Karpas-422 (cell line): Measurements from ENCODE around the gene HMCN2. TPM values are rescaled to one million over a fixed set of nuclear protein-coding genes. Genes with fewer than 3 reads are reported as not detected.

Experiments used
- DNase-seq: peaks from one replicate; pipeline ENCODE4 v3.0.0-alpha.2; 2015
- H2AFZ ChIP-seq: fragments of 200-600 bp; sonication (generic); 2 replicates; pipeline ENCODE4 v1.6.1; 2014; ENCODE audit warnings: antibody characterized with exemption, low read length, mixed read lengths
- H3K27ac ChIP-seq: fragments of 200-600 bp; sonication (generic); 2 replicates; pipeline ENCODE4 v1.5.1; 2014; ENCODE audit warnings: mild to moderate bottlenecking, low read length, moderate library complexity
- H3K27me3 ChIP-seq: fragments of 200-600 bp; sonication (generic); 2 replicates; pipeline ENCODE4 v1.6.1; 2014; ENCODE audit warnings: low read length, mixed read lengths
- H3K36me3 ChIP-seq: fragments of 200-600 bp; sonication (generic); 2 replicates; pipeline ENCODE4 v1.6.1; 2014; ENCODE audit warnings: low read length, mixed read lengths; ENCODE audit not compliant: insufficient read depth
- H3K4me1 ChIP-seq: fragments of 200-600 bp; sonication (generic); 2 replicates; pipeline ENCODE4 v1.6.1; 2014; ENCODE audit warnings: mild to moderate bottlenecking, low read length, mixed read lengths
- H3K4me2 ChIP-seq: fragments of 200-600 bp; sonication (generic); 2 replicates; pipeline ENCODE4 v1.6.1; 2014; ENCODE audit warnings: low read length, low read depth, mild to moderate bottlenecking; ENCODE audit not compliant: poor library complexity, severe bottlenecking
- H3K4me3 ChIP-seq: fragments of 200-600 bp; sonication (generic); 2 replicates; pipeline ENCODE4 v1.5.1; 2014; ENCODE audit warnings: mild to moderate bottlenecking, antibody characterized with exemption, low read length, mixed read lengths
- H3K79me2 ChIP-seq: fragments of 200-600 bp; sonication (generic); 2 replicates; pipeline ENCODE4 v1.6.1; 2014; ENCODE audit warnings: mild to moderate bottlenecking, low read length, mixed read lengths
- H3K9ac ChIP-seq: fragments of 200-600 bp; sonication (generic); 2 replicates; pipeline ENCODE4 v1.6.0; 2014; ENCODE audit warnings: low read length
- H3K9me2 ChIP-seq: fragments of 200-600 bp; sonication (generic), shearing (Covaris generic); replicated peaks from 2 replicates; pipeline ENCODE4 v1.6.0; 2014; ENCODE audit warnings: mild to moderate bottlenecking, low read length, moderate library complexity; ENCODE audit not compliant: insufficient read depth
- H3K9me3 ChIP-seq: fragments of 300-700, 200-600 bp; sonication (generic); 2 replicates; pipeline ENCODE4 v1.6.1; 2014; ENCODE audit warnings: low read length, mixed read lengths
- H4K20me1 ChIP-seq: fragments of 200-600 bp; sonication (generic); 2 replicates; pipeline ENCODE4 v1.6.1; 2014; ENCODE audit warnings: mild to moderate bottlenecking, antibody characterized with exemption, low read length, low read depth; ENCODE audit not compliant: insufficient read depth
- total RNA-seq: library from RNA; depleted of rRNA; stranded (reverse); fragments of >200 nt; shearing (Covaris generic); gene quantifications from 2 replicates; pipeline ENCODE4 v1.2.3, GENCODE V29; 2014; ENCODE audit warnings: low replicate concordance

The HMCN2 gene
- total RNA-seq, 1 experiment from 2014 or later: not detected

DNA sequence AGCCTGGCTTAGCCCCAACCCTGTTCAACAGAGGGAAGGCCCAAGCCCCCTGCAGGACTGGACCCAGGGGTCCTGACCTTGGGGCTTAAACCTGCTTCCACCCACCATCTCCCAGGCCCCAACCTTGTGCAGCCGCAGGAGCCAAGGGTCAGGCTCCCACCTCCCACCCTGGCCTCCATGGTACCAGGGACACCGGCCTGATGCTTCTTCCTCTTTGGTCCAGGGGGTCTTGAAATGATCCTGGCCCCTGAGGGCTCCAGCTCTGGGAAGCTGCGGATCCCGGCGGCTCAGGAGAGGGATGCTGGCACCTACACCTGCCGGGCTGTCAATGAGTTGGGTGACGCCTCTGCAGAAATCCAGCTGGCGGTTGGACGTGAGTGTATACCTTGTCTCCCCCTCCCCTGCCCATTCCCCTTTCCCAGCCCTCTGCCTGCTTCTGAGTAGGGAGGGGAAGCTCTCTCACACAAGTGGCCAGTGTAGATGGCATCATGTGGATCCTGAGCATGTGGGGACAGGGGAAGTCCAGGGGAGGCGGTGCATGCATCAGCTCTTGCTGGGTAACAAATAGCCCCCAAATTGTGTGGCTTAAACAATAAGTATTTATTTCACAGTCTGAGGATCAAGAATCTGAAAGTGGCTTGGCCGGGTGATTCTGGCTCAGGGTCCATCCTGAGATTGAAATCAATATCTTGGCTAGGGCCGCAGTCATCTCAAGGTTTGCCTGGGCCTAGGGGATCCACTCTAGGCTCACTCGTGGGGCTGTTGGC is 44.3 kb downstream of the HMCN2 start:
- no peak for DNase-seq
- Histone ChIP-seq H4K20me1 (no peaks in the 10 kb centered on the region), H3K79me2 (no peaks in the 10 kb centered on the region), H3K36me3 (no peaks in the 10 kb centered on the region), H3K4me1 (no peaks in the 10 kb centered on the region), H3K9ac (no peak overlapping the region), H3K9me3 (no peaks in the 10 kb centered on the region), H3K27ac (no peak overlapping the region), H3K4me2 (no peak overlapping the region), H2AFZ (no peak overlapping the region), H3K9me2 (no peaks in the 10 kb centered on the region), H3K27me3 (no peaks in the 10 kb centered on the region), H3K4me3 (no peak overlapping the region)

DNA sequence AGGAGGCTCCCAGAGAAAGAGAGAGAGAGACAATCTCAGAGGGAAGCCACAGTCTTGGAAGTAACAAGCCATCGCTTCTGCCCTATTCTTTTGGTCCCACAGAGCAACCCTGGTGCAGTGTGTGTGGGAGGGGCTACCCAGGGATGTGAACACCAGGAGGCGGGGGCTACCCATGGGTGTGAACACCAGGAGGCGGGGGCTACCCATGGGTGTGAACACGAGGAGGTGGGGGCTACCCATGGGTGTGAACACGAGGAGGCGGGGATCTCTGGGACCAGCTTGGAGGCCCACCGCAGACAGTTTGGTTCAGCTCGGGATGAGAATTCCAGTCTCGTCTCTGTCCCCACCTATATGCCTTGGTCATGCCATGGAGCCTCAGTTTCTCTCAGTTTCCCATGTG is 44.9 kb downstream of the HMCN2 start:
- Histone ChIP-seq H3K36me3 (no peaks in the 10 kb centered on the region), H3K9me2 (no peaks in the 10 kb centered on the region), H3K4me1 (no peaks in the 10 kb centered on the region), H3K27me3 (no peaks in the 10 kb centered on the region), H3K27ac (no peak overlapping the region), H2AFZ (no peak overlapping the region), H3K4me2 (no peak overlapping the region), H3K4me3 (no peak overlapping the region), H3K9me3 (no peaks in the 10 kb centered on the region), H3K9ac (no peak overlapping the region), H4K20me1 (no peaks in the 10 kb centered on the region), H3K79me2 (no peaks in the 10 kb centered on the region)
- no peak for DNase-seq

DNA sequence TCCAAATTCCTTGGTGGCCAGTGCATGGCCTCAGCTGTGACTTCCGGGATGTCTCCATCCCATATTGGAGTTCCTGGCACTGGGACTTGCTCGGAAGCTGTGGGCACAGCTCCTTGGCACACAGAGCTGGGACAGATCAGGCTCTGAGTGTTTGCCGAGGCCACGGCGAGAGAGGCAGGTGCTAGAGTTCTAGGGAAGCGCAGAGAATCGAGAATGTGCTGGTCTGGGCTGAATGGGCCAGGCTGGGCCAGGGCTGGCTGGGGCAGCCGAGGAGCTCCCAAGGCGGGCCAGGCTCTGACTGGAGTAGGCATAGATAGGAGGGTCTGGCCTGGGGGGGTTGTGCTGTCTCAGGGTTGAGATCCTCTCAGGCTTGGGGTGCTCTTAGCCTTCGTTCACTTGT is 45.4 kb downstream of the HMCN2 start:
- Histone ChIP-seq H3K27ac (no peak overlapping the region), H3K4me1 (no peaks in the 10 kb centered on the region), H3K36me3 (no peaks in the 10 kb centered on the region), H3K79me2 (no peaks in the 10 kb centered on the region), H3K4me2 (no peak overlapping the region), H4K20me1 (no peaks in the 10 kb centered on the region), H3K4me3 (no peak overlapping the region), H3K9me2 (no peaks in the 10 kb centered on the region), H2AFZ (no peak overlapping the region), H3K27me3 (no peaks in the 10 kb centered on the region), H3K9ac (no peak overlapping the region), H3K9me3 (no peaks in the 10 kb centered on the region)
- no peak for DNase-seq

DNA sequence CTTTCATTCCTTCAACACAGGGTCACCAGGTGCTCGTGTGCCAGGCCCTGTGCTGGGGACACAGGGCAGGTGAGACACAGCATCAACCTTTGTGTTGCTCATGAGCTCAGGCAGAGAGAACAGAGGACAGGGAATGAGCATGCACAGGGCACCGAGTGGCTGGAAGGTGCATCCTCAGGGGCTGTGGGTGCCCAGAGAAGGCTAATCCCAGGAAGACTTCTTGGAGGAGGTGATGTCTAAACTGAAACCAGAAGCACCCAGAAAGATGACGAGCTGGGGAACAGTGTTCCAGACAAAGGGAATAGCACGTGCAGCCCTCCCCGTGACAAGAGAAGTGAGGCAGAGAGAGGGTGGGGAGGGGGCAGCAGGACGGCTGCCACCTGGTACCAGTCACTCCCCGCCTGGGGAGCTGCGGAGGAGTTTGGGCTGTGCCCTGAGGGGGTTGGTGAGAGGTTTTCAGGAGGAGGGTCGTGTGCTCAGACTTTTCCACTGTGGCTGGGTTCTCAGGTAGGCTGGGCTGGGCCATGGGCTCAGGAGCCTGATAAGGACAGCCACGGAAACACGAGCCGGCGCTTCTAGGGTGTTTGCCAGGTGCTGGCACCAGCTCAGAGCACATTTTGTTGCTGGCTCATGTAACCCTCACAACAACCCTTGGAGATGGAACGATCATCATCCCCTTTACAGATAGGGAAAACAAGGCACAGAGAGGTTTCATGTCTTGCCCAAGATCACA is 46.0 kb downstream of the HMCN2 start:
- Histone ChIP-seq H3K4me3 (no peak overlapping the region), H3K36me3 (no peaks in the 10 kb centered on the region), H3K9me3 (no peaks in the 10 kb centered on the region), H2AFZ (no peak overlapping the region), H3K9me2 (no peaks in the 10 kb centered on the region), H3K79me2 (no peaks in the 10 kb centered on the region), H3K27ac (no peak overlapping the region), H3K4me2 (no peak overlapping the region), H3K9ac (no peak overlapping the region), H4K20me1 (no peaks in the 10 kb centered on the region), H3K27me3 (no peaks in the 10 kb centered on the region), H3K4me1 (no peaks in the 10 kb centered on the region)
- DNase-seq: no peak

DNA sequence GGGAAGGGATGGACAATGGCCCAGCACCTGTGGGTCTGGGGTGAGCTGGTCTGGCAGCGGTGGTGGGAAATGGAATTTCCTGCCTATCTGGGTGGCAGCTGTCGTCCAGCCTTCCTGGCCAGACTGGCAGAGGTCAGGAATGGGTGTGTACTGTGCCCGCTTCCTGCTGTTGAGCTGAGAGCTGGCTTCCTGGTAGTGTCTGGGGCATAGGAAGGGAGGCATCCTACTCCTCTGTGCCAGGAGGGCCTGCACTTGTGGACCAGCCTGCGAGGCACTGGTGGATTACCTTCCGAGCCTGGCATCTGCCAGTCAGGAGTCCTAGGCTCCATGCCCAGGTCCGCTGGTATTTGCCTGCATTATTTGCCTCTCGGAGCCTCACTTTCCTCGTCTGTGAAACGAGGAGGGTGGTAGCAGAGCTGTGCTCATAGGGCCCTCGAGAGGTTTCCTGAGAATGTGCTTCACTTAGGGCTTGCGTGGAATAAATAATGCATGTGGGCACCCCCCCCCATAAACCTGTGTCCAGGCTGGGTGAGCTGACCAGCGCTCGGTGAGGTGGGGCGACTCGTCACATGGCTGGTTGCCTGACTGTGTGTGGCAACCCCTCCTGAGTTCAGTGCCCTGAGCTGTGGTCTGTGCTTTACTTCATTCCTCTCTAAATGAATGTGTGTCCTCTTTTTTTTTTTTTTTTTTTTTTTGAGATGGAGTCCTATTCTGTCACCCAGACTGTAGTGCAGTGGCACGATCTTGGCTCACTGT is 47.7 kb downstream of the HMCN2 start:
- H2AFZ ChIP-seq: no peak overlapping the region
- no peaks in the 10 kb centered on the region for H3K9me3 ChIP-seq
- no peak overlapping the region for H3K9ac ChIP-seq
- H3K9me2 ChIP-seq: no peaks in the 10 kb centered on the region
- no peaks in the 10 kb centered on the region for H4K20me1 ChIP-seq
- H3K4me3 ChIP-seq: no peak overlapping the region
- H3K4me1 ChIP-seq: no peaks in the 10 kb centered on the region
- no peak for DNase-seq
- no peaks in the 10 kb centered on the region for H3K36me3 ChIP-seq
- no peaks in the 10 kb centered on the region for H3K27me3 ChIP-seq
- no peaks in the 10 kb centered on the region for H3K79me2 ChIP-seq
- H3K4me2 ChIP-seq: no peak overlapping the region
- H3K27ac ChIP-seq: no peak overlapping the region

DNA sequence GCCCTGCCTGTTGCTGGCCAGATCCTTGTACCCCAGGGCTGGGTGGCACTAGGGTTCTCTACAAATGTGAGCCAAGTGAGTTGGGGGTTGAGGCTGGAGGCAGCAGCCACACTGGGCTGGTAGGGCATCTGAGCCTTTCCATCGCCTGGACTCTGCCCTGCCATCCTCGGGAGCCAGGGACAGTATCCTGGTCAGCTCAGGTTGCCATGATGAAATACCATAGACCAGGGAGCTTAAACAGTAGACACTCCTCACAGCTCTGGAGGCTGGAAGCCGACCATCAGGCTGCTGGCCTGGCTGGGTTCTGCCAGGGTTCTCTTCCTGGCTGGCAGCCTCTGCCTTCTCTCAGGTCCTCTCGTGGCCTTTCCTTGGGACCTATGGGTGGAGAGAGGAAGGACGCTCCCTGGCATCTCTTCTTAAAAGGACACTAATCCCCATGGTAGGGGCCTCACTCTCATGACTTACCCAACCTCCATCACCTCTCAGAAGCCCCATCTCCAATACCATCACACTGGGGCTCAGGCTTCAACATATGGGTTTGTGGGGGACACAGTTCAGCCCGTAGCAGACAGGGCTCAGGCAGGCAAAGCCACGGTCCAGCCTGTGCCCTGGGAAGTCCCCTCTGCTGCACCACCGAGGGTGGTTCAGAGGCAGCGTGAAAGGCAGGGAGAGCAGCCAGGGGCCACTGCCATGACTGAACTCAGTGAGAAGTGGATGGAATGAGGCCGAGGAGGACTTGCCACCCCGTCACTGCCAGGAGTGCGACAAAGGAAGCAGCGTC is 50.1 kb downstream of the HMCN2 start:
- no peaks in the 10 kb centered on the region for H3K4me1 ChIP-seq
- no peaks in the 10 kb centered on the region for H3K79me2 ChIP-seq
- H3K4me2 ChIP-seq: no peak overlapping the region
- no peak overlapping the region for H2AFZ ChIP-seq
- no peak for DNase-seq
- H3K27me3 ChIP-seq: no peaks in the 10 kb centered on the region
- no peak overlapping the region for H3K27ac ChIP-seq
- no peak overlapping the region for H3K9ac ChIP-seq
- H3K9me3 ChIP-seq: no peaks in the 10 kb centered on the region
- H4K20me1 ChIP-seq: no peaks in the 10 kb centered on the region
- no peaks in the 10 kb centered on the region for H3K9me2 ChIP-seq
- no peak overlapping the region for H3K4me3 ChIP-seq
- no peaks in the 10 kb centered on the region for H3K36me3 ChIP-seq

DNA sequence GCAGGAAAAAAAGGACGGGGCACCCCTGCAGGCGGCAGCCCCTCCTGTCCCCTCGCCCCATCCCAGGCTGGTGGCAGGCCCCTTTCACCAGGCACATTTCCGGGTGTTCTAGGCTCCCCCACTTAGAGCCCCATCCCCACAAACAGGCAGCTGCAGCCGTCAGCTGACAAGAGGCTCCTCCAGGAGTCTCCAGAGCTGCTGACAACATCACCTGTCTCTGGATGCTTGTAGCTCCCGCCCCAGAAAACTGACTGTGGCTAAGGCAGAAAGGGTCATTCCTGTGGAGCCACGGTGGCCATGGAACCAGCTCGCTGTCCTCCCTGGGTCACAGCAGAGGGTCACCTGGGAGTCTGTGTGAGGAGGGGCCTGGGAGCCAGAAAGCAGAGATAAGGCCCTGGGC is 50.9 kb downstream of the HMCN2 start:
- Histone ChIP-seq H4K20me1 (no peaks in the 10 kb centered on the region), H3K9ac (no peak overlapping the region), H3K4me3 (no peak overlapping the region), H3K9me3 (no peaks in the 10 kb centered on the region), H3K36me3 (no peaks in the 10 kb centered on the region), H2AFZ (no peak overlapping the region), H3K27me3 (no peaks in the 10 kb centered on the region), H3K4me2 (no peak overlapping the region), H3K79me2 (no peaks in the 10 kb centered on the region), H3K27ac (no peak overlapping the region), H3K4me1 (no peaks in the 10 kb centered on the region), H3K9me2 (no peaks in the 10 kb centered on the region)
- no peak for DNase-seq
